Fibroblast of the aortic adventitia (primary cell): Measurements from ENCODE around the gene PALLD. TPM values are rescaled to one million over a fixed set of nuclear protein-coding genes. Genes with fewer than 3 reads are reported as not detected.

Experiments used
- DNase-seq: peaks from one replicate; pipeline ENCODE4 v3.0.0-alpha.2; 2010; ENCODE audit warnings: low read depth
- H3K4me3 ChIP-seq: 2 replicates; pipeline ENCODE4 v1.5.1; 2011; ENCODE audit warnings: low read depth, mild to moderate bottlenecking, control low read depth, low read length, moderate library complexity
- total RNA-seq: library from RNA; depleted of rRNA; stranded (reverse); fragments of >200 nt; gene quantifications from 2 replicates; pipeline ENCODE4 v1.2.3, GENCODE V29; 2012; ENCODE audit warnings: low replicate concordance
- TF ChIP-seq, protein P1 (sequence below): IDR thresholded peaks from 2 replicates; pipeline ENCODE4 v1.5.1; 2011; ENCODE audit warnings: mild to moderate bottlenecking, low read length, control low read depth, inconsistent platforms; ENCODE audit not compliant: insufficient read depth

The PALLD gene
- total RNA-seq, 1 donor = 52.1 TPM

DNA sequence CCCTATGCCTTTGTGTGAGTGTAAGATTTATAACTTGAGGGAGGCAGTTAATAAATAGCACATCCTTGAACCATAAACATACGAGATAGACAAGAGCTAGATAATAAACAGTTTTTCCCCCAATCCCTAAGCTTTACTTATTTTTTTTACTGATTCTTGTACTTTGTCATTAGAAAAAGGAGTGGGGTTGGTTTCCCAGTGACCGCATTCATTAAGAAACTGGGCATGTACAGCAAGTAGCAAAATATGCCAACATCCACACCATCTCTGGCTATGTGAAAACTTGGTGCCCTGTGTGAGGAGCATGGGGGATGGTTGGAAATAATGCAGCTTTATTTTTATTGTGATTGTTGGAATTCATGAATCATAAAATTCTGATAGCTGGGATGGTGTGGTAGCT is 337.0 kb downstream of the PALLD start:
- no peak for DNase-seq
- TF ChIP-seq, protein P1, sequence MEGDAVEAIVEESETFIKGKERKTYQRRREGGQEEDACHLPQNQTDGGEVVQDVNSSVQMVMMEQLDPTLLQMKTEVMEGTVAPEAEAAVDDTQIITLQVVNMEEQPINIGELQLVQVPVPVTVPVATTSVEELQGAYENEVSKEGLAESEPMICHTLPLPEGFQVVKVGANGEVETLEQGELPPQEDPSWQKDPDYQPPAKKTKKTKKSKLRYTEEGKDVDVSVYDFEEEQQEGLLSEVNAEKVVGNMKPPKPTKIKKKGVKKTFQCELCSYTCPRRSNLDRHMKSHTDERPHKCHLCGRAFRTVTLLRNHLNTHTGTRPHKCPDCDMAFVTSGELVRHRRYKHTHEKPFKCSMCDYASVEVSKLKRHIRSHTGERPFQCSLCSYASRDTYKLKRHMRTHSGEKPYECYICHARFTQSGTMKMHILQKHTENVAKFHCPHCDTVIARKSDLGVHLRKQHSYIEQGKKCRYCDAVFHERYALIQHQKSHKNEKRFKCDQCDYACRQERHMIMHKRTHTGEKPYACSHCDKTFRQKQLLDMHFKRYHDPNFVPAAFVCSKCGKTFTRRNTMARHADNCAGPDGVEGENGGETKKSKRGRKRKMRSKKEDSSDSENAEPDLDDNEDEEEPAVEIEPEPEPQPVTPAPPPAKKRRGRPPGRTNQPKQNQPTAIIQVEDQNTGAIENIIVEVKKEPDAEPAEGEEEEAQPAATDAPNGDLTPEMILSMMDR = no peak
- peak overlapping the region; percentile 89 for H3K4me3 ChIP-seq

DNA sequence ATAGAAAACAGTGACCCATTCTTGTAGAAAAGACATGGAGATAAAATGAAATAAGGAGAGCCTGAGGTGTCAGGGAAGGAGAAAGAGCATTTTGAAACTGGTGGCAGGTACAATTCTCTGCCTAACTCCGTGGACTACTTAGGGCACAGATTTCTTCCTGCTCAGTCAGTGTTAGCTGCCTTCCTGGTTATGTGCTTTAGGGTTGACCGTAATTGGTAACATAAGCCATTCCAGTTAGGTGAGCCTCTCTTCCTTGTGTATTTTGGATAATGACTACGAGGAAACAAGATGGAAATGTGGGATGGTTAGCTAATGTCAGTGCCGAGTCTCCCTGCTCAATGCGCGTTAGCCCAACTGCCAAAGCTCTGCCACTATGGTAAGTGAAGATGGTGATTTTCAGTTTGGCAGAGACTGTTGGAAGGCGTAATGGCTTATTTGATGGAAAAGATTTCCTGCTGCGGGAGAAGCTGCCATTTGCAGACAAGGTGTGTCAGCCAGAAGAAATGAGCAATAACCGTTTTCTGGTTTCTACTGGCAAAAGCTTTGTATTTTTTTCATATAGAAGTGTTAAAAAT is 339.1 kb downstream of the PALLD start:
- DNase-seq = no peak
- TF ChIP-seq, protein P1 = no peak
- H3K4me3 ChIP-seq = no peak overlapping the region

DNA sequence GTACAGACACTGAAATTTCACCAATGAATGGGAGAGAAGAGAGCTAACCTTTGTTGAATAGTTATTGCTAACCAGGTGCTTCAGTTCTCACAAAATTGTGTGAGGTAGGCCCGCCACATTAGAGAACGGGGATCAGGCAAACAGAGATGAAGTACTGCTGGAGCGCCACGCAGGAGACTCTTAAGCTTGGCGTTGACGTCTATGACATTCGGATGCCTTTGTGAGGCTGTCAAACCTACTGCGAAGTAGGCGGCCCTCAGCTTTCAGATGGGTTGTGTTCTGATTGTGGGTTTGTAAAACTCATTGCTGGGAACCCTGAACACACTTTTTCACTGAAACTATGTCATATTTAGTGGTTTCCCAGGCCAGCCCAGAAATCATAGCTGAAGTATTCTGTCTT is 339.6 kb downstream of the PALLD start:
- H3K4me3 ChIP-seq = no peak overlapping the region
- TF ChIP-seq, protein P1 = no peak
- DNase-seq = no peak

DNA sequence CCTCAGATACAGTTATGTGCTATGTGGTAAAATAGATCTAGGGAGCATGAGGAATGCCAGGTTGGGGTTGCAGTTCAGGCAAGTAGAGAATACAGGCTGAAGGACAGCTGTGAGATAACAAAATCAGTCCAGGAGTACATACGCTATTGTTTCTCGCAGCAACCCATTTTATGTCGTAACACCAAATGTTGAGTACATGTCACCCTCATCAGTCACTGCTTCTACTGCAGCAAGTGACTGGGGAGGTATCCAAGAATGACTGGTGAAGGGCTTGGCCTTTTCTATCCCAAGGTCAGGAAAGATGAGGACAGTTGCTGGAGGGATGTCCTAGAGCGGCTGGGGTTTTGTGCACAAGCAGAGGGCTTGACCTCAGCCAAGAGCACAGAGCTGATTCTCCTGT is 341.1 kb downstream of the PALLD start:
- no peak for DNase-seq
- no peak overlapping the region for H3K4me3 ChIP-seq
- TF ChIP-seq, protein P1 = no peak

DNA sequence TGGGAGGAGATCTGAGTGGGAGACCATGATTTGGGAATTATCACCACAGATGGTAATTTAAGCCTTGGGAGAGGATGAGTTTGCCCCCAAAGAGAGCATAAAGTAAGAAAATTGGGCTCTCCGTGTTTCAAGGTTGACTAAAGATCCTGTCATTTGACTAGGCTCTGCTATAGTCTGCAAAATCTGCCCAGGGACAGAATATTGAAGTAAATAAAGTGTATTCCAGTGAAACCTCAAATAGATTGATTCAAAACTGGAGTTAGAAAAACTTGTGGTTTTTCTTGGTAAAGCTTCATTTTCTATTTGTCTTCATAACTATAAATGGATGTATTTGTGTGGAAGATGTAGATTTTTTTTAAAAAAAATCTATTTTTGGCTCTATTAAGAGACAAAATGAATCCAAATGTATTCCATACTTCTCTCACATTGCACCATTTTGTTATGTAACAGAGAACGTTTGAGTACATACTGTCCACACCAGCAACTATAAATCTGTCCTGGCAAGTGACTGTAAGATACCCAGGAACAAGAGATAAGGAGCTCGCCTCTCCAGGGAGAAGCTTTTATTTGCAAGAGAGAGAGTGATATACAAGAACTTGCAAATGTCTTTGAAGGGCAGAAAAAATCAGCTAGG is 343.0 kb downstream of the PALLD start:
- TF ChIP-seq, protein P1 = no peak
- no peak overlapping the region for H3K4me3 ChIP-seq
- DNase-seq = peak; percentile 43

DNA sequence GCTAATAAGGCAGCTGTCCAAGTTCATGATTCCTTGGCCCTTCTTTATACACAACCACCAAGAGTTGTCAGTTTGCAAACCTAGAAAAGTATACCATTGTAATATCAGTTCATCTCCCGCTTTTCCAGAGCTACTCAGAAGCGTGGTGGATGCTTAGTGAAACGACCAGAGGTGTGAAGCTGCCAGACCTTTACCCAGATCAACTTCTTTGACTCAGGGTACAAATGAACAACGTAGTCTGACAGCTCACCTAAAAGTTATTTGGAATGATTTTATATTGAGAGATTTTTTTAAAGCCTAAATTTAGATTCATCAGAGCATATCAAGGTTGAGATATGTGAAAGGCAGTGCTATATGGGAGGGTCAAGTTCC is 343.5 kb downstream of the PALLD start:
- no peak for DNase-seq
- H3K4me3 ChIP-seq = no peak overlapping the region
- TF ChIP-seq, protein P1 = no peak
